K562 (cell line): ENCODE results near the gene TCEAL8. TPM values are rescaled to one million over a fixed set of nuclear protein-coding genes. Genes with fewer than 3 reads are reported as not detected.

ENCODE experiments used
- GATAD2B ChIP-seq: fragments of 450-650 bp; IDR thresholded peaks from 2 replicates; pipeline ENCODE4 v1.6.1; 2017; ENCODE audit warnings: mild to moderate bottlenecking, borderline replicate concordance
- MLLT1 ChIP-seq, 2 experiments: fragments of 450-650 bp; IDR thresholded peaks; 2 replicates each; pipeline ENCODE4 v1.6.1; 2016
- REST ChIP-seq, 2 experiments: fragments of 450-650 bp; formaldehyde crosslinking in 1 of 2; IDR thresholded peaks; 2 replicates each; pipeline versions ENCODE4 v1.4.0 to v1.6.1; 2014 to 2020; ENCODE audit warnings: mild to moderate bottlenecking in 2 of 2, borderline replicate concordance in 1 of 2, low read depth in 1 of 2
- RREB1 ChIP-seq: fragments of 250-450 bp; sonication (Bioruptor Pico); IDR thresholded peaks from 2 replicates; pipeline ENCODE4 v1.4.0; 2020
- SPI1 ChIP-seq: IDR thresholded peaks from 2 replicates; pipeline ENCODE4 v1.6.1; 2011; ENCODE audit warnings: low read depth, low read length, control low read depth, borderline replicate concordance
- USF1 ChIP-seq: sonication (generic); formaldehyde crosslinking; IDR thresholded peaks from 2 replicates; pipeline ENCODE4 v1.9.0; 2022; ENCODE audit warnings: mild to moderate bottlenecking, missing genetic modification reagents
- polyA plus RNA-seq, 8 experiments: library from polyadenylated mRNA; depleted of rRNA in 4 of 8; stranded (reverse) in 5 of 8; unstranded in 3 of 8; fragments of >200 nt; fragmentation: Nextera tagmentation in 2 of 8; fragmentation: Illumina TruSeq in 1 of 8; extraction: Ambion mirVana in 2 of 8; extraction: Trizol in 1 of 8; gene quantifications; 2 replicates each; pipeline versions ENCODE4 v1.2.1 to v1.2.3, GENCODE V29; 2011 to 2014; ENCODE audit warnings: inconsistent platforms in 1 of 8, missing spikeins in 1 of 8
- total RNA-seq, 7 experiments: library from RNA; depleted of rRNA in 6 of 7; stranded (reverse); fragments of >200 nt in 6 of 7; fragmentation: Illumina TruSeq in 2 of 7; extraction: Trizol in 2 of 7; gene quantifications; 2 replicates each; pipeline versions ENCODE4 v1.2.1 to v1.2.3, GENCODE V29; 2011 to 2021; ENCODE audit warnings: low replicate concordance in 1 of 7
- TF ChIP-seq, protein P1 (sequence below): sonication (generic); formaldehyde crosslinking; IDR thresholded peaks from 2 replicates; pipeline ENCODE4 v1.8.0; 2022; ENCODE audit warnings: mild to moderate bottlenecking, missing genetic modification reagents, borderline replicate concordance

The TCEAL8 gene
- total and polyA plus RNA-seq, 9 of the 15 experiments (the other 6 are each of a cell fraction or from before 2014, with no cell fraction given) = 49.0 to 178 (median 101) TPM

DNA sequence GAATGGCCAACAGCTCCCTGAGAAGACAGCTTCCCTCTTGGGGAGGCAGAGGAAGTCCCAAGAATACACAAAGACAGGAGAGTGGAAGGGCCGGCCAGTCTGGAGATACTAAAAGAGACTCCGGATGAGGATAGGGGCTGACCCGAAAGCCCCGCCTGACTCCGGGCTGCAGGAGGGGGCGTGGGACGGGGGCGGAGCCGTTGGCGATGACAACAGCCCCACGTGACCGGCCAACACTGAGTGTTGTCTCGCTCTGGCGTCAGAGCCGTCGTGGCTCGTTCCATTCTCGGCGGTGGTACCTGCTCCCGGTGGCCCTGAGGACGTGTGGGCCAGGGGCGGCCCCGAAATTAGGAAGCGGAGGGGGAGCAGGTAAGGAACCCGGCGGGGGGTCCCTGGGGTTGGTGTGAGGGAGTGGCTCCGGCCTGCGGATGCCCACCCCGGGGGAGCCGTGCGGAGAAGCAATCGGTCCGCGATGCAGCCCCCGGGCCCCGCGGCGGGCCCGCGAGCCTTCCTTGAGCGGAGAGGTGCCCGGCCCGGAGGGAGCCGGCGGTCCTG, 40.0 kb downstream of the TCEAL8 start, which contains the start of gene BEX4 (continued):
- TF ChIP-seq RREB1 (CRISPR knock-in tag) = no peak
- TF ChIP-seq SPI1 = peak; percentile 71; the same call in 1 of the 2 replicates
- peak in 1 of 2 experiments; percentile 46; a peak in 1 of 4 replicates for TF ChIP-seq MLLT1 (IDR thresholded peaks at IDR 0.05)
- peak; percentile 97 for TF ChIP-seq USF1 (CRISPR knock-in tag)
- peak; percentile 73 for TF ChIP-seq REST (IDR thresholded peaks at IDR 0.05; ENCODE audit: borderline replicate concordance)
- TF ChIP-seq REST (CRISPR knock-in tag; IDR thresholded peaks at IDR 0.05; ENCODE audit: low read depth) = no peak
- TF ChIP-seq GATAD2B = no peak
- TF ChIP-seq, protein P1, sequence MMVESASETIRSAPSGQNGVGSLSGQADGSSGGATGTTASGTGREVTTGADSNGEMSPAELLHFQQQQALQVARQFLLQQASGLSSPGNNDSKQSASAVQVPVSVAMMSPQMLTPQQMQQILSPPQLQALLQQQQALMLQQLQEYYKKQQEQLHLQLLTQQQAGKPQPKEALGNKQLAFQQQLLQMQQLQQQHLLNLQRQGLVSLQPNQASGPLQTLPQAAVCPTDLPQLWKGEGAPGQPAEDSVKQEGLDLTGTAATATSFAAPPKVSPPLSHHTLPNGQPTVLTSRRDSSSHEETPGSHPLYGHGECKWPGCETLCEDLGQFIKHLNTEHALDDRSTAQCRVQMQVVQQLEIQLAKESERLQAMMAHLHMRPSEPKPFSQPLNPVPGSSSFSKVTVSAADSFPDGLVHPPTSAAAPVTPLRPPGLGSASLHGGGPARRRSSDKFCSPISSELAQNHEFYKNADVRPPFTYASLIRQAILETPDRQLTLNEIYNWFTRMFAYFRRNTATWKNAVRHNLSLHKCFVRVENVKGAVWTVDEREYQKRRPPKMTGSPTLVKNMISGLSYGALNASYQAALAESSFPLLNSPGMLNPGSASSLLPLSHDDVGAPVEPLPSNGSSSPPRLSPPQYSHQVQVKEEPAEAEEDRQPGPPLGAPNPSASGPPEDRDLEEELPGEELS (CRISPR knock-in tag) = 0 out of 2 replicates have a peak, but pooled peaks have one; percentile 50
